CD4-positive, alpha-beta T cell treated with Interleukin-4 for 4 hours (primary cell): ENCODE data around the gene DERL3.

Experiments
- DNase-seq: peaks from one replicate; pipeline ENCODE4 v3.0.0-alpha.2; 2020

The DERL3 gene

DNA sequence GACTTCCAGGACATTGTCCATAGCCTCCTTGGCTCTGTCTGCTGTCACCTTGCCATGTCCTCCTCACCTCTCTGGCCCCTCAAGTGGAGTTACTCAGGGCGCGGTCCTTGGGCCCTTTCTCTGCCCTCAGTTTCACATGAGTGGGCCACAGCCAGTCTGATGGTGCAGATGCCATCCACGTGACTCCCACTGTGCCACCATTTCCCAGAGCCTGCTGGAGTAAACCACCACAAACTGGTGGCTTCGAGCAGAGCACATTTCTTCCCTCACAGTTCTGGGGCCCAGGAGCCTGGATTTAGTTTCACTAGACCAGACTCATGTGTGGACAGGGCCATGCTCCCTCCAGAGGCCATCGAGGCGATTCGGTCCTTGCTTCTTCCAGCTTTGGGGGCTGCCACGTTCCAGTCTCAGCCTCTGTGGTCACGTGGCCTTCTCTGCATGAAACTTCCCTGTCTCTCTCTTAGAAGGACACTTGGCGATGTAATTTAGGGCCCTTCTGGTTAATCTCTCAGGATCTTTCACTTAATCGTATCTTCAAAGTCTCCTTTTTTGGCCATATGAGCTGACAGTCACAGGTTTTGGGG lies 37.5 kb downstream of the DERL3 start:
- no peak for DNase-seq

GRCh38 chr22:23800297-23801237 lies 38.2 kb downstream of the DERL3 start:
- no peak for DNase-seq

GRCh38 chr22:23796461-23796860 lies 42.3 kb downstream of the DERL3 start:
- no peak for DNase-seq

- DNase-seq = no peak
Measured at GRCh38 chr22:23793326-23793725, 45.5 kb downstream of the DERL3 start.

- DNase-seq = no peak
Measured at GRCh38 chr22:23791738-23792645, 46.8 kb downstream of the DERL3 start.

DNA sequence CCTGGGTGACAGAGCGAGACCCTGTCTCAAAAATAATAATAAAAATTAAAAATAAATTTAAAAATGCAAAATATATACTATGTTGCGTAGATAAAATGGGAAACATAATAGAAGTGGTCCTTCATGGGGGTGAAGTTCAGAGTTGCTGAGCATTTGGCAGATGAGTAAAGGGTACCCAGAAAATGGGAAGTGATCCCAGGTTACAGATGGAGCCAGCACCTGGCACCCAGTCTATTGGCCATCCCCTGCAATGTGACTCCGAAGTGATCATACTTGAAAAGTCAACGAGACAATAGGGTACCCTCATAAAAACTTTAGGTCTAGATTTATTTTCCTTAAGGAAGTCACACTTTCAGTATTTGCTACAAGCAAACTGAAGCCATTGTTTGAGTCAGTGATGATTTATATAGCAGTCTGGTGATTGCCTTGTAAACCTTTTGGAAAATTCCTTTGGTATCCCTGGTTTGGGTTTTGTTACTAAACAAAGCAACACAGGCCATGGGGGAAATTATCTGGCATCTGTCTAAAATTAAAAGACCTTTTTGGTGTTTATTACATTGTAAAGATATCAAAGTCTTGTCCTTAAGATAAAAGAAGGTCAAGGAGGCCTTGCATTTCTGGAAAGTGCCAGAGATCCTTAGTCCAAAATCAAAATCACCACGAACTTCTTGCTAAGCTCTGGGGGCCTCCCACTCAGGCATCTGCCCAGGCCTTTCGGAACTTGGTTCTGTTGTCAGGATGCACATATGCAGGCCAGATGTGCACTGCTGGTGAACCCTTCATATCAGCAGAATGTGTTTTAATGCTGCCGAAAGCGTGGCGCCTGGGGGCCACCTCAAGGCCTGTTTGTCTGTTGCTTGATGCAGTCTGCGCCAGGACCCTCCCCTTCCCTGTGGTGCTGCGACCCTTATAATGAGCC lies 47.7 kb downstream of the DERL3 start:
- no peak for DNase-seq

DNA sequence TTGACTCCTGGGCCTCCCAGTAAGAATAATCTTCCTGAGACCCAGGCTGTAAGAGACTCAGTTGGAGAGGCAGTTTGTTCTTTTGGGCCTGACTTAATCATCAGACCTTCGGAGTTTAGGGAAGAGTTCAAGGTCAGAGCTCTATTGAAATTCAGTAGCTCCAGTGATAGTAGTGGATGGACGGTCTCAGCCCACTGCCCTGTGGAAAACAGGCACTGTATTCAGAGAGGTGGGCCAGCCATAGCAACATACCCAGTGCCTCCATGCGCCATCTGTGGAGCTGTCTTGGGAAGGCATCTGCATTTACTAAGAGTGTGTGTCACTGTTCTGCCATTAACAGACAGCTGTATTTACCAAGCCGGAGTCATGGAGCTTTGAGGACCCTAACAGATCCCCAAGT lies 49.2 kb downstream of the DERL3 start:
- DNase-seq = no peak

DNA sequence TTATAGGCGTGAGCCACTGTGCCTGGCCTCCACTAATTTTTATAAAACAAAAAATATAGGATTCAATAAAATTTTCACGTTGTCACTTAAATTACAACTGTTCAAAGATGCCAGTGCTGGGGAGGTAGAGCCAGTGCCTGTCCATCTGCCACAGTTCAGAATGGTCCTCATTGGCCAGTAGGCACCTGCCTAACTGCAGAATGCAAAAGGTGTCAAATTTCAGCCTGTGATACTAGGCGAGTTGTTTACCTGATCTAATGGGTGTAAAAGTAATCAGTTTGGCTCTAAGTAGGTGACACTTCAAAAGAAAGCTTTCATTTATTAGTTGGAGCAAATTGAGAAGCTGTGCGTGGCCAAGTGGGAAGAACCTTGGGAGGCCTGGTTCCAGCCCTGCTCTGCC lies 49.7 kb downstream of the DERL3 start:
- no peak for DNase-seq

GRCh38 chr22:23787910-23788309 lies 50.9 kb downstream of the DERL3 start:
- DNase-seq = no peak

DNA sequence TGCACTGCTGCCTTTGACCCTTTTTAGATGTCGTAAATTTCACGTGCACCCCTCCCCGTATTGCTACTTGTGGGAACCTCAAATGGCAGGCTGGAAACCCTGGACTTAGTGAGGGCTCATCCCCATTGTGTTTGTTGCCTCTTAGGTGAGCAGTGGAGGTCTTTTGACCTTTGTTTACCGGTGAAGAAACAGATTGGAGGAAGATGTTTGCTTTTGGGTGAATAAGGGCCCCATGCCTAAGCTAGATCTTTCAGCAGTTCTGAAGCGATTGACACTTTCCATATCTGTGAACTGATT lies 51.3 kb downstream of the DERL3 start:
- DNase-seq = no peak

- peak; percentile 86 for DNase-seq
Measured at GRCh38 chr22:23786752-23787599, 51.8 kb downstream of the DERL3 start, which contains the start of gene SMARCB1. Gene SMARCB1, plus strand, starts transcription at chr22:23786966. Its CDS starts 204 bp downstream, at chr22:23787170.

- DNase-seq = no peak
Measured at GRCh38 chr22:23786261-23786710, 52.5 kb downstream of the DERL3 start.
